NB4 (cell line): ENCODE data around the gene FOXA1.

Experiments
- DNase-seq: peaks from one replicate; pipeline ENCODE4 v3.0.0; 2010; ENCODE audit warnings: low read depth
- H3K4me3 ChIP-seq: one replicate; pipeline ENCODE4 v1.5.1; 2011; ENCODE audit warnings: mild to moderate bottlenecking, low read depth, low read length, moderate library complexity
- CTCF ChIP-seq: IDR thresholded peaks from one replicate; pipeline ENCODE4 v1.5.1; 2012; ENCODE audit warnings: low read depth, low read length
- MAX ChIP-seq: IDR thresholded peaks from 2 replicates; pipeline ENCODE4 v1.6.1; 2011; ENCODE audit warnings: low read depth, low read length
- MYC ChIP-seq: IDR thresholded peaks from 2 replicates; pipeline ENCODE4 v1.6.1; 2011; ENCODE audit warnings: low read depth, low read length
- POLR2A ChIP-seq: IDR thresholded peaks from 2 replicates; pipeline ENCODE4 v1.6.1; 2011; ENCODE audit warnings: mild to moderate bottlenecking; ENCODE audit not compliant: insufficient read length; ENCODE audit errors: extremely low read depth

The FOXA1 gene

GRCh38 chr14:37594238-37594970, 645 bp downstream of the FOXA1 start:
- peak; percentile 61 for DNase-seq
- TF ChIP-seq MAX = no peak
- TF ChIP-seq CTCF = peak; percentile 57
- no peak overlapping the region for H3K4me3 ChIP-seq

GRCh38 chr14:37593511-37594237, 1.4 kb downstream of the FOXA1 start:
- TF ChIP-seq CTCF (no peak), POLR2A (no peak), MAX (no peak), MYC (no peak)
- DNase-seq = no peak
- H3K4me3 ChIP-seq = no peak overlapping the region

- no peak for TF ChIP-seq POLR2A
- TF ChIP-seq MYC = no peak
- TF ChIP-seq CTCF = no peak
- TF ChIP-seq MAX = no peak
- no peak overlapping the region for H3K4me3 ChIP-seq
- no peak for DNase-seq
Measured at GRCh38 chr14:37592482-37593408, 2.3 kb downstream of the FOXA1 start.

- DNase-seq = no peak
- TF ChIP-seq MYC (no peak), MAX (no peak), POLR2A (no peak), CTCF (no peak)
- no peak overlapping the region for H3K4me3 ChIP-seq
Measured at GRCh38 chr14:37591941-37592481, 3.0 kb downstream of the FOXA1 start.

GRCh38 chr14:37591311-37591940, 3.6 kb downstream of the FOXA1 start:
- DNase-seq = no peak
- H3K4me3 ChIP-seq = no peak overlapping the region
- no peak for TF ChIP-seq POLR2A
- no peak for TF ChIP-seq MYC
- TF ChIP-seq MAX = no peak
- TF ChIP-seq CTCF = no peak
